Stimulated activated CD8-positive, alpha-beta memory T cell treated with anti-CD3 and anti-CD28 coated beads, Interleukin-2, amount 100 ng/mL, for 48 hours (primary cell): ENCODE results near the gene VPS9D1.

Experiments
- DNase-seq, 2 donors: peaks; one replicate each; pipeline ENCODE4 v3.0.0-alpha.2; 2020; ENCODE audit warnings: low read depth in 2 of 2

The VPS9D1 gene

GRCh38 chr16:89733322-89733721, 12.6 kb upstream of the VPS9D1 start:
- DNase-seq = no peak

- DNase-seq = no peak
Measured at GRCh38 chr16:89732918-89733242, 12.2 kb upstream of the VPS9D1 start.

- DNase-seq = no peak
Measured at GRCh38 chr16:89732142-89732917, 11.6 kb upstream of the VPS9D1 start.

- DNase-seq = no peak
Measured at GRCh38 chr16:89730610-89731234, 10.0 kb upstream of the VPS9D1 start.

- no peak for DNase-seq
Measured at GRCh38 chr16:89729863-89730593, 9.3 kb upstream of the VPS9D1 start.

GRCh38 chr16:89729293-89729692, 8.6 kb upstream of the VPS9D1 start:
- DNase-seq = no peak

GRCh38 chr16:89727406-89728120, 6.9 kb upstream of the VPS9D1 start:
- DNase-seq = no peak

GRCh38 chr16:89723279-89724250, 2.9 kb upstream of the VPS9D1 start:
- DNase-seq = peak in 1 of 2 donors; percentile 67

- peak in 1 of 2 donors; percentile 52 for DNase-seq
Measured at GRCh38 chr16:89722392-89723278, 1.9 kb upstream of the VPS9D1 start.

GRCh38 chr16:89721546-89722391, 1.1 kb upstream of the VPS9D1 start:
- peak; percentile 72 to 78 for DNase-seq

GRCh38 chr16:89720551-89720812, 216 bp downstream of the VPS9D1 start:
- DNase-seq = no peak

GRCh38 chr16:89717688-89718505, 2.8 kb downstream of the VPS9D1 start:
- DNase-seq = no peak

GRCh38 chr16:89716916-89717687, 3.6 kb downstream of the VPS9D1 start:
- no peak for DNase-seq

- DNase-seq = no peak
Measured at GRCh38 chr16:89716493-89716892, 4.2 kb downstream of the VPS9D1 start.

- DNase-seq = no peak
Measured at GRCh38 chr16:89712274-89712781, 8.4 kb downstream of the VPS9D1 start.

GRCh38 chr16:89711601-89712273, 9.0 kb downstream of the VPS9D1 start:
- peak; percentile 64 to 82 for DNase-seq
